Measurements from ENCODE around the gene PSMG3. TPM values are rescaled to one million over a fixed set of nuclear protein-coding genes. Genes with fewer than 3 reads are reported as not detected.

The PSMG3 gene
- total RNA-seq, 2 donors from 2014 or later, result 23.2 to 69.1 TPM

- no peaks in the 10 kb centered on the region for H3K9me3 Mint-ChIP-seq
- H3K4me1 Mint-ChIP-seq (ENCODE audit: low read depth in 2 of 2), result peaks cover 7 to 11% of the 10 kb centered on the region in 2 donors
- no peak for ATAC-seq
- no peak for DNase-seq (ENCODE audit: low spot score)
- no peak overlapping the region for H3K27ac Mint-ChIP-seq
- H3K27me3 Mint-ChIP-seq, result no peaks in the 10 kb centered on the region
- no peak overlapping the region for H3K4me3 Mint-ChIP-seq
- H3K36me3 Mint-ChIP-seq, result no peaks in the 10 kb centered on the region
These were observed 5.7 kb downstream of the PSMG3 start for GRCh38 chr7:1563981-1564602.

GRCh38 chr7:1562597-1563051 lies 7.2 kb downstream of the PSMG3 start:
- Mint-ChIP-seq H3K36me3 (no peaks in the 10 kb centered on the region), H3K4me3 (no peak overlapping the region), H3K27me3 (no peaks in the 10 kb centered on the region), H3K27ac (no peak overlapping the region), H3K9me3 (no peaks in the 10 kb centered on the region), H3K4me1 (ENCODE audit: low read depth in 2 of 2) (no peaks in the 10 kb centered on the region)
- ATAC-seq (no peak), DNase-seq (ENCODE audit: low spot score) (no peak)

DNA sequence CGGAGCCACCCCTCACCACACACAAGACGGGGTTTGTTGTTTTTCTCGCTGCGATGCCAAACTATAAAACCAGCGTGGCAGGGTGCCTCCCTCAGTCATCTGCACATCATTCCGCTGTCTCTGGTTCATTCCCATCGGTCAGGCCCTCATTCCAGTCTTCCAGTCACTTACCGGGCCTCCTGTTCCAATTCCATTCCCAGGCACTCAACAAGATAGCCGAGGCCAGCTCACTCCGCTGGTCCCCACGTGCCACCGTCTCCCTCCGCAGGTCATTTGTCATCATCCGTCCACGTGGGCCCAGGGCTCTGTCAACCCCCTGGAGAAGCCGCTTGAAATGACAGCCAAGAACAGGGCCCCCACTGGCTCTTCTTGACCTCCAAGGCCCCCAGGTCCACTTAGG lies 7.7 kb downstream of the PSMG3 start:
- DNase-seq (ENCODE audit: low spot score) (no peak), ATAC-seq (no peak)
- Mint-ChIP-seq H3K27ac (no peak overlapping the region), H3K4me1 (ENCODE audit: low read depth in 2 of 2) (no peaks in the 10 kb centered on the region), H3K4me3 (no peak overlapping the region), H3K36me3 (no peaks in the 10 kb centered on the region), H3K9me3 (no peaks in the 10 kb centered on the region), H3K27me3 (no peaks in the 10 kb centered on the region)

DNA sequence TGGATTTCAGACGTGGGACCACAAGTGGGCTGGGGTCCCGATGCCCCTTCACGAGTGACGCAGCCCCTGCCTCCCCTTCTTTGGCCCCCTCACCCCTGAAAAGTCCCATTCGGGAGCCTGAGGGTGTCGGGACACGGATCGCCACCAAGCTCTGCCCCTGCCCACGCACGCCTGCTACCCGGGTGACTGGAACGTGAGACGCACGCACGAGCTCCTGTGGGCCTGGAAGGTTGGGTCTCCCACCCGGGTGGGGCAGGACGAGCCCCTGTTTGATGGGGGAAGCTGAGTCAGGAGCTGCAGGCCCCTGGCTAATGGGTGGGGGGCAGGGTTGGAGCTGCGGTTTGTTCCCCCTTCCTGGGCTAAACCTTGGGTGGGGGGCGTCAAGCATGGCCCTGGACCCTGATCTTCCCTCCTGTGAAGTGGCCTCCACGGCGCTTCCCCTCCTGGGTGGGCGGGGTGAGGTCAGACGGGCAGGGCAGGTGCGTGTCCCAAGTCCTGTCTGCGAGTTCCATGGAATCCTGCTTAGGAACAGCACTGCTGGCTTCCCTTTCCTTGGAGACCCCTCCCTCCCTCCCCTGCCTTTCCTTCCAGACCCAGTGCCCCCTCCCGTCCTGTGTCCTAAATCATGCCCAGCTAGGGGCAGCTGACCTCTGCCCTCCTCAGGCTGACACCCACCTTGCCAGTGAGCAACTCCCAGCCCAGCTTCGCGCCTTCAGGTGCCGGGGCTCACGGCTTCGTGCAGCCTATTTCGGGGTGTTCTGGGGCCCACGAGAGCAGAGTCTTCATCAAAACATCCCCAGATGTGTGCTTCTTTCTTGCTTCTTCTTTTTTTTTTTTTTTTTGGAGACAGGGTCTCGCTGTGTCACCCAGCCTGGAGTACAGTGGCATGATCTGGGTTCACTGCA lies 8.5 kb downstream of the PSMG3 start:
- Mint-ChIP-seq H3K36me3 (no peaks in the 10 kb centered on the region), H3K27me3 (no peaks in the 10 kb centered on the region), H3K4me1 (ENCODE audit: low read depth in 2 of 2) (no peaks in the 10 kb centered on the region), H3K27ac (no peak overlapping the region), H3K9me3 (no peaks in the 10 kb centered on the region), H3K4me3 (no peak overlapping the region)
- no peak for DNase-seq (ENCODE audit: low spot score)
- ATAC-seq, result no peak

- no peak overlapping the region for H3K27ac Mint-ChIP-seq
- DNase-seq (ENCODE audit: low spot score), result no peak
- H3K9me3 Mint-ChIP-seq, result no peaks in the 10 kb centered on the region
These were observed 9.2 kb downstream of the PSMG3 start for GRCh38 chr7:1560620-1561031.

DNA sequence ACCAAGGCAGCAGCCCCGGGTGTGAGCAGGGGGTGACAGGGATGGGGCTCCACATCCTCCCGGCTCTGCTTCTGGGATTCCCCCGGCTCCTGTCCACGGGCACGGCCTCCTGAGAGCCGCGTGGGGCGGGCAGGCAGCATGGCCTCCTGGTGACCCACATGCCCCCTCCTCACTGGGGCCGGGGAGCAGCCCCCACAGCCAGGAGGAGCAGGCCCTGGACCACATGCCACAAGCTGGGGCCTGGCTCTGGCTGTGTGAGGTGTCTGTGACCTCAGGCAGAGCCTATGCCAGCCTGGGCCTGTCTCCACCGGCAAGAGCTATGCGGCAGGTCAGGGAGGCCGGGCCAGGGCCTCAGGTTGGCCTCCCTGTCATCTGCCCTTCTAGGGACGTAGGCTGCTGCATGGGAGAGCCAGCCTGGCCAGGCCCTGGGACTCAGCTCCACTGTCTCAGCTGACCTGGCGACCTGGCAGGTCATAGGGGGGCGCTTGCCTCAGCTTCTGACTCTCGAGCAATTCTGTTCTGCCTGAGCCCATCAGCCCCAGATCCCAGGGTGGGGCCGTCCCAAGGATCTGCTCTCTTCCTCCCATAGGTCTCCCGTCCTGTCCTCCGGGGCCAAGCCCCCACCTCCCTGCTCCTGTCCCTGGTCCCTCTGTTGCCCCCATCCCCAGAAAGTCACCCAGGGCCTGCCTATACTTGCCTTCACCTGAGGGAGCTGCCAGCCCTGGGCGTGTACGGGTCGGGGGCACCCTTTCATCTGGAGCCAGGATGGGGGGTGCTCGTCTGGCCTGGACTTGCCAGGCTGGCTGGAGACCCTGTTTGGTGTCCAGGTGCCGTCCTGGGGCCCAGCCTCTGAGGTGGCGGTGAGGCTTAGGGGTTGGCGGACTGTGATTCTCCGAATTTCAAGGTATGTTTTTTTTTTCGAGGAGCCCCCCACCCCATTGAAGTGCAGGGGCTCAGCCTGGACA lies 9.9 kb downstream of the PSMG3 start:
- no peak overlapping the region for H3K27ac Mint-ChIP-seq
- DNase-seq (ENCODE audit: low spot score), result no peak

More at GRCh38 chr7:1560620-1561031, 9.2 kb downstream of the PSMG3 start:
- no peaks in the 10 kb centered on the region for H3K27me3 Mint-ChIP-seq
- ATAC-seq, result no peak
- no peaks in the 10 kb centered on the region for H3K36me3 Mint-ChIP-seq
- no peaks in the 10 kb centered on the region for H3K4me1 Mint-ChIP-seq (ENCODE audit: low read depth in 2 of 2)
- H3K4me3 Mint-ChIP-seq, result no peak overlapping the region

DNA sequence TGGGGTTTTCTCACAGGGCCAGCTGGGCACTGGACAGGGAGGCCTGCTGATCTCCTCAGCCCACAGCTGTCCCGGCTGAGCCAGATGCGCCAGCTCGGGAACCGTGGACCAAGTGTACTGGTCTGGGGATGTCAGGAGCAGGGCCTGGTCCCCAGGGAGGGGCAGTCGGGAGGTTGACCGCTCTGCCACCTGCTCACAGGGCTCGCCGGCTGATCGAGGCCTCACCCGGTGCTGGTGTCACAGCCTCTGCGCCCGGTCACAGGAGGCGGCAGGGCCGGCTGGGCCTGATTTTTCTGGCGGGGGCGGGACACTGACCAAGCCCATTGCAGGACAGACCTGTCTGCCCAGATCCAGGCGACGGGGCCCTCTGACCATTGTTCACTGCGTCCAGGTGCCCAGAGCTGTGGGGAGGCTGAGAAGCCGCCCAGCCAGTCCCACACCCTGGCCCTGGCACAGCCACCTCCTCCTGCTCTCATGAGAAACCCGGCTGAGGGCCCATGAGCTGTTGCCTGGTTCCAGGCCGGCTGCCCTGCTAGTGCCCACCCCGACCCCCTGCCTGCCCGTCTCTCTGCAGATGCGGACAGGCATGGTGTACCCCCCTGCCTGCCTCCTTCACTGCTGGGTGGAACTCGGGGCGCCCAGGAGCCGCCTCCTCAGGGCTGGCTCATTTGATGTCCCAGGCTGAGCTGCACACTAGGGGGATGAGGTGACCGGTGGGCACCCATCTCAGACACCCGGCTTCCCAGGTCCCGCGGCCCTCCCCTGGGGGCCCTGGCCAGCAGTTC lies 10.8 kb downstream of the PSMG3 start:
- Mint-ChIP-seq H3K27me3 (no peaks in the 10 kb centered on the region), H3K27ac (no peak overlapping the region), H3K9me3 (no peaks in the 10 kb centered on the region), H3K4me1 (ENCODE audit: low read depth in 2 of 2) (no peaks in the 10 kb centered on the region), H3K36me3 (no peaks in the 10 kb centered on the region), H3K4me3 (no peak overlapping the region)
- ATAC-seq (peak in 1 of 2 donors; percentile 7), DNase-seq (ENCODE audit: low spot score) (peak; percentile 59)

More for the DNA sequence above, 9.9 kb downstream of the PSMG3 start:
- ATAC-seq, result no peak
- no peaks in the 10 kb centered on the region for H3K9me3 Mint-ChIP-seq
- no peak overlapping the region for H3K4me3 Mint-ChIP-seq
- no peaks in the 10 kb centered on the region for H3K27me3 Mint-ChIP-seq
- no peaks in the 10 kb centered on the region for H3K4me1 Mint-ChIP-seq (ENCODE audit: low read depth in 2 of 2)
- H3K36me3 Mint-ChIP-seq, result no peaks in the 10 kb centered on the region

- no peaks in the 10 kb centered on the region for H3K27me3 Mint-ChIP-seq
These were observed 11.5 kb downstream of the PSMG3 start for GRCh38 chr7:1558181-1558811.

DNA sequence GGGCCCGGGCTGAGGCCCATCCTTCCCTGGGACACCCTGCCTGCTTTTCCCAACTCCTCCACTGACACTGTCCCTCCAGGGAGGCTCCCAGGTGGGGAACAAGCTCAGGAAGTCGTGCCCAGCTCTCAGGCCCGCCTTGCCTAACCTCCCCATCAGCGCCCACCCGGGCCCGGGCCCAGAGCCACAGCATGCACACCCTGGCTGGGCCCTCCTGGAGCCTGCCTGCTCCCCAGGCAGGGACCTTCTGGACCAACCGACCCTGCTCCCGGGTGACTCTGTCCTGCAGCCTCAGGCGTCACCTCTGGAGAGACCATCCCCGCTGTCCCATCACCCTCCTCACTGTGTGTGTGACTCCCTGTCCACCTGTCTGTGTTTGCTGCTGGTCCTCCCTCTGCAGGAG lies 12.1 kb downstream of the PSMG3 start:
- Mint-ChIP-seq H3K4me3 (no peak overlapping the region), H3K27ac (no peak overlapping the region), H3K4me1 (ENCODE audit: low read depth in 2 of 2) (no peaks in the 10 kb centered on the region), H3K9me3 (no peaks in the 10 kb centered on the region), H3K36me3 (no peaks in the 10 kb centered on the region), H3K27me3 (no peaks in the 10 kb centered on the region)
- ATAC-seq (peak in 1 of 2 donors; percentile 3), DNase-seq (ENCODE audit: low spot score) (no peak)

More at GRCh38 chr7:1558181-1558811, 11.5 kb downstream of the PSMG3 start:
- Mint-ChIP-seq H3K36me3 (no peaks in the 10 kb centered on the region), H3K4me1 (ENCODE audit: low read depth in 2 of 2) (no peaks in the 10 kb centered on the region), H3K9me3 (no peaks in the 10 kb centered on the region), H3K4me3 (no peak overlapping the region), H3K27ac (no peak overlapping the region)
- ATAC-seq (no peak), DNase-seq (ENCODE audit: low spot score) (peak; percentile 56)

DNA sequence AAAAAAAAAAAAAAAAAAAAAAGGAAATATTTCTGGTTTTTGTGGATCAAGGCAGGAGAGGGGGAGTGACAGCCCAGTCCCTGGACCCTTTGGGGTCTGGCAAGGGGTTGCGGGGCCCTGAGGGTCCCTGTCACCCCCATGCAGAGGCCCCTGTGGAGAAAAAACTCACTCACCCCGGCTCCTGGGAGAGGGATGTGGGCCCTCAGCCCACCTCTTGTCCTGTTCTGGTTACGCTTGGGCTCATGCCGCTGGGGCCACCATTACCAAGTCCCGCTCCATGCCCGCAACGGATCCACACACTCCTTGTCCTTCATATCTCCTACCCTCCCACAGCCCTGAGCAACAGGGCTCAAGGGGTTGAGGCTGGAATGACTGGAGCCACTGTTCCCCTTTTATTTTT lies 12.8 kb downstream of the PSMG3 start:
- ATAC-seq, result no peak
- Mint-ChIP-seq H3K4me1 (ENCODE audit: low read depth in 2 of 2) (no peaks in the 10 kb centered on the region), H3K4me3 (no peak overlapping the region), H3K9me3 (no peaks in the 10 kb centered on the region), H3K27ac (no peak overlapping the region), H3K36me3 (no peaks in the 10 kb centered on the region), H3K27me3 (no peaks in the 10 kb centered on the region)
- no peak for DNase-seq (ENCODE audit: low spot score)

DNA sequence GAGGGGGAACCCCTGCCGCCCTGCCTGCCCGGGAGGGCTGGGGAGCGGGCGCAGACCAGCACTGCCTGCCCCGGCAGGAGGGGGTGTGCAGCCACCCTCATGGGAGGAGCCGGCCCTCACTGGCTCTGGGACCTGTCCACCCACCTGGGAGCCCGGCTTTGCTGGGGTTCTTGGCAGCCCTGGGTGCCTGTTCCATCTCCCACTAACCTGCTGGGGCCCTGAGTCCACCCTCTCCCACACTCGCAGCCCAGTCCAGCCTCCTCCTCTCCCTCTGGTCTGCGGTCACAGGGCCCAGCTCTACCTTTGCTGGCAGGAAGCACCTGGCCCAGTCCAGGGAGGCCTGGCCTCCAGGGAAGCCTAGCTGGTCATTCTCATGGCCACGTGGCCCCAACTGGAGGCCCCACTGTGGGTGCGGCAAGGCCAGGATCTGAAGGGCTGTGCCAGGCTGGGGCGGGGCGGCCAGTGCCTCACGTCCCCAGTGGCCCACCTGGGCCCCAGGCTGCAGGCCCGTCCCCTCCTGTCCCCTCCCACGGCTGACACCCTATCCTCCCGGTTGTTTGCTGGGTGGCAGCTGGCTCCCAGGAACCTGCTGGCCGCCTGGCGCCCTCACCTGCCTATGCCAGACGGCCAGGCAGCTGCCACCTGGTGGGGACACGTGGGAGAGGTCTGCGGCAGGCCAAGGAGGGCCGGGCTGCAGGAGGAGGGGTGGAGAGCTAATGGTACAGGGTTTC lies 13.9 kb downstream of the PSMG3 start, which contains the start of gene TMEM184A:
Gene TMEM184A, minus strand, starts transcription at position 393 of the 731 bp plus-strand sequence. CDS start 721 bp downstream, outside the sequence.
- H3K27ac Mint-ChIP-seq, result no peak within 1 kb of the TSS
- no peak within 1 kb of the TSS for H3K4me3 Mint-ChIP-seq
- H3K36me3 Mint-ChIP-seq, result no peaks in the 10 kb centered on the region
- H3K27me3 Mint-ChIP-seq, result no peaks in the 10 kb centered on the region
- ATAC-seq (no peak), DNase-seq (ENCODE audit: low spot score) (no peak)
- no peaks in the 10 kb centered on the region for H3K4me1 Mint-ChIP-seq (ENCODE audit: low read depth in 2 of 2)
- H3K9me3 Mint-ChIP-seq, result no peaks in the 10 kb centered on the region

Data from natural killer cell treated with Interleukin-12 subunit alpha and Interleukin-12 subunit beta and Interleukin-15 and Interleukin-18, amount 100 ng/mL, for 72 hours (primary cell).